HAP-1 (cell line): ENCODE results near the gene SLC25A19.
A peak's percentile ranks its signal among the peaks of the same experiment; 100 is the strongest.
"Not testable (repeated sequence)": the region's sequence is repeated elsewhere in the genome, so short reads cannot be mapped to it uniquely, and the experiment has no call there.

Source experiments
- DNase-seq, 2 experiments: peaks; one replicate each; pipeline ENCODE4 v3.0.0-alpha.2; 2016 to 2020; ENCODE audit warnings: low spot score in 2 of 2
- H3K27me3 ChIP-seq: fragments of 250-450 bp; sonication (Bioruptor Pico); 2 replicates; pipeline ENCODE4 v1.5.1; 2020; ENCODE audit warnings: low read depth, mild to moderate bottlenecking, moderate library complexity
- H3K36me3 ChIP-seq: fragments of 250-450 bp; sonication (Bioruptor Pico); replicated peaks from 2 replicates; pipeline ENCODE4 v1.5.1; 2020; ENCODE audit warnings: mild to moderate bottlenecking
- H3K4me1 ChIP-seq: fragments of 250-450 bp; sonication (Bioruptor Pico); 2 replicates; pipeline ENCODE4 v1.5.1; 2020; ENCODE audit warnings: mild to moderate bottlenecking
- H3K4me3 ChIP-seq: fragments of 250-450 bp; sonication (Bioruptor Pico); 2 replicates; pipeline ENCODE4 v1.5.1; 2020; ENCODE audit warnings: mild to moderate bottlenecking, moderate library complexity
- H3K9me3 ChIP-seq: fragments of 250-450 bp; sonication (Bioruptor Pico); 2 replicates; pipeline ENCODE4 v1.5.1; 2020; ENCODE audit warnings: mild to moderate bottlenecking, moderate library complexity
- in situ Hi-C: fragments of 300-500 bp; cut with MboI; formaldehyde crosslinking; loops from 3 replicates; pipeline ENCODE4 v1.14.3; 2020; ENCODE audit warnings: low sequenced_read_pairs, inconsistent platforms, mixed read lengths

Gene SLC25A19

GRCh38 chr17:75267411-75268232 lies 21.6 kb downstream of the SLC25A19 start:
- H3K36me3 ChIP-seq, result peaks cover 47% of the 10 kb centered on the region

GRCh38 chr17:75267153-75267410 lies 22.2 kb downstream of the SLC25A19 start:
- H3K9me3 ChIP-seq, result no peaks in the 10 kb centered on the region
- no peaks in the 10 kb centered on the region for H3K27me3 ChIP-seq
- H3K4me1 ChIP-seq, result peaks cover 13% of the 10 kb centered on the region
- DNase-seq, result no peak
- in situ Hi-C loops, result no loop called here
- peaks cover 46% of the 10 kb centered on the region for H3K36me3 ChIP-seq
- no peak overlapping the region for H3K4me3 ChIP-seq

More at GRCh38 chr17:75267411-75268232, 21.6 kb downstream of the SLC25A19 start:
- Histone ChIP-seq H3K4me3 (no peak overlapping the region), H3K27me3 (no peaks in the 10 kb centered on the region), H3K9me3 (no peaks in the 10 kb centered on the region), H3K4me1 (peaks cover 11% of the 10 kb centered on the region)
- DNase-seq, result peak in 1 of 2 experiments; percentile 30
- in situ Hi-C loops, result no loop called here

GRCh38 chr17:75266316-75267152 lies 22.7 kb downstream of the SLC25A19 start:
- Histone ChIP-seq H3K9me3 (no peaks in the 10 kb centered on the region), H3K36me3 (peaks cover 48% of the 10 kb centered on the region), H3K4me1 (peaks cover 10% of the 10 kb centered on the region), H3K27me3 (no peaks in the 10 kb centered on the region), H3K4me3 (no peak overlapping the region)
- in situ Hi-C loops, result no loop called here
- DNase-seq, result no peak

GRCh38 chr17:75265614-75266315 lies 23.5 kb downstream of the SLC25A19 start:
- H3K4me3 ChIP-seq, result no peak overlapping the region
- H3K27me3 ChIP-seq, result no peaks in the 10 kb centered on the region
- no peak for DNase-seq
- H3K4me1 ChIP-seq, result peaks cover 10% of the 10 kb centered on the region
- peaks cover 53% of the 10 kb centered on the region for H3K36me3 ChIP-seq
- H3K9me3 ChIP-seq, result no peaks in the 10 kb centered on the region
- in situ Hi-C loops, result no loop called here

GRCh38 chr17:75263055-75263454 lies 26.2 kb downstream of the SLC25A19 start:
- Histone ChIP-seq H3K36me3 (peaks cover 57% of the 10 kb centered on the region), H3K4me1 (peaks cover 9% of the 10 kb centered on the region), H3K4me3 (peak overlapping the region; percentile 100), H3K27me3 (no peaks in the 10 kb centered on the region), H3K9me3 (no peaks in the 10 kb centered on the region)
- in situ Hi-C loops, result no loop called here
- DNase-seq, result no peak

- Histone ChIP-seq H3K9me3 (no peaks in the 10 kb centered on the region), H3K4me3 (peak overlapping the region; percentile 100), H3K27me3 (no peaks in the 10 kb centered on the region), H3K36me3 (peaks cover 53% of the 10 kb centered on the region), H3K4me1 (peaks cover 9% of the 10 kb centered on the region)
- DNase-seq, result peak in 1 of 2 experiments; percentile 40
- in situ Hi-C loops, result no loop called here
These were observed 27.1 kb downstream of the SLC25A19 start for GRCh38 chr17:75262112-75262606.

GRCh38 chr17:75261336-75262111 lies 27.7 kb downstream of the SLC25A19 start, which contains the start of the genes GGA3 and MRPS7:
Gene GGA3 (minus strand): TSS chr17:75261606. CDS start chr17:75261587, 19 bp downstream.
Gene MRPS7 (plus strand): TSS chr17:75261879. CDS start chr17:75261901, 22 bp downstream.
- DNase-seq, result peak; percentile 85 to 97
- no peaks in the 10 kb centered on the region for H3K27me3 ChIP-seq
- peak within 1 kb of the TSS; percentile 100 for H3K4me3 ChIP-seq
- peaks cover 9% of the 10 kb centered on the region for H3K4me1 ChIP-seq
- peaks cover 47% of the 10 kb centered on the region for H3K36me3 ChIP-seq
- no peaks in the 10 kb centered on the region for H3K9me3 ChIP-seq
- in situ Hi-C loops, result no loop called here

- H3K36me3 ChIP-seq, result peaks cover 39% of the 10 kb centered on the region
- no peaks in the 10 kb centered on the region for H3K9me3 ChIP-seq
- DNase-seq, result no peak
- peak overlapping the region; percentile 100 for H3K4me3 ChIP-seq
- in situ Hi-C loops, result no loop called here
- no peaks in the 10 kb centered on the region for H3K27me3 ChIP-seq
- peaks cover 9% of the 10 kb centered on the region for H3K4me1 ChIP-seq
These were observed 28.4 kb downstream of the SLC25A19 start for GRCh38 chr17:75260641-75261335.

GRCh38 chr17:75257228-75257627 lies 32.0 kb downstream of the SLC25A19 start:
- in situ Hi-C loops, DNase-seq, H3K4me1 ChIP-seq, H3K9me3 ChIP-seq, H3K27me3 ChIP-seq, H3K4me3 ChIP-seq: not testable (repeated sequence)
- peaks cover 14% of the 10 kb centered on the region for H3K36me3 ChIP-seq

GRCh38 chr17:75255954-75256698 lies 33.1 kb downstream of the SLC25A19 start:
- H3K36me3 ChIP-seq, H3K4me1 ChIP-seq, DNase-seq, H3K9me3 ChIP-seq, H3K4me3 ChIP-seq, H3K27me3 ChIP-seq, in situ Hi-C loops: not testable (repeated sequence)

- no peak for DNase-seq
- Histone ChIP-seq H3K27me3 (no peaks in the 10 kb centered on the region), H3K4me3 (no peak overlapping the region), H3K4me1 (no peaks in the 10 kb centered on the region), H3K36me3 (no peaks in the 10 kb centered on the region), H3K9me3 (no peaks in the 10 kb centered on the region)
- in situ Hi-C loops, result no loop called here
These were observed 37.0 kb downstream of the SLC25A19 start for GRCh38 chr17:75252039-75252816.
